GM12892 (cell line): ENCODE measurements around the gene ANO7. TPM values are rescaled to one million over a fixed set of nuclear protein-coding genes. Genes with fewer than 3 reads are reported as not detected.

Experiments used
- DNase-seq: peaks from one replicate; pipeline ENCODE4 v3.0.0; 2011; ENCODE audit not compliant: insufficient read length
- FAIRE-seq: peaks from 2 replicates; lab custom pipeline; 2011; peaks lifted over from hg19 to GRCh38; lab: Jason Lieb, UNC
- POLR2A ChIP-seq: IDR thresholded peaks from 2 replicates; pipeline ENCODE4 v1.6.1; 2011; ENCODE audit warnings: low read depth, low read length, control low read depth
- POLR2AphosphoS5 ChIP-seq: IDR thresholded peaks from 2 replicates; pipeline ENCODE4 v1.6.1; 2011; ENCODE audit warnings: low read depth, low read length, control low read depth
- TAF1 ChIP-seq: IDR thresholded peaks from 2 replicates; pipeline ENCODE4 v1.6.1; 2011; ENCODE audit warnings: low read depth, mild to moderate bottlenecking, control low read depth, low read length, borderline replicate concordance
- polyA plus RNA-seq: library from polyadenylated mRNA; unstranded; fragments of >200 nt; gene quantifications from one replicate; pipeline ENCODE4 v1.2.1, GENCODE V29; 2012; ENCODE audit warnings: missing spikeins, inconsistent platforms; ENCODE audit not compliant: missing spikeins

Gene ANO7
- 2.2 TPM for polyA plus RNA-seq

DNA sequence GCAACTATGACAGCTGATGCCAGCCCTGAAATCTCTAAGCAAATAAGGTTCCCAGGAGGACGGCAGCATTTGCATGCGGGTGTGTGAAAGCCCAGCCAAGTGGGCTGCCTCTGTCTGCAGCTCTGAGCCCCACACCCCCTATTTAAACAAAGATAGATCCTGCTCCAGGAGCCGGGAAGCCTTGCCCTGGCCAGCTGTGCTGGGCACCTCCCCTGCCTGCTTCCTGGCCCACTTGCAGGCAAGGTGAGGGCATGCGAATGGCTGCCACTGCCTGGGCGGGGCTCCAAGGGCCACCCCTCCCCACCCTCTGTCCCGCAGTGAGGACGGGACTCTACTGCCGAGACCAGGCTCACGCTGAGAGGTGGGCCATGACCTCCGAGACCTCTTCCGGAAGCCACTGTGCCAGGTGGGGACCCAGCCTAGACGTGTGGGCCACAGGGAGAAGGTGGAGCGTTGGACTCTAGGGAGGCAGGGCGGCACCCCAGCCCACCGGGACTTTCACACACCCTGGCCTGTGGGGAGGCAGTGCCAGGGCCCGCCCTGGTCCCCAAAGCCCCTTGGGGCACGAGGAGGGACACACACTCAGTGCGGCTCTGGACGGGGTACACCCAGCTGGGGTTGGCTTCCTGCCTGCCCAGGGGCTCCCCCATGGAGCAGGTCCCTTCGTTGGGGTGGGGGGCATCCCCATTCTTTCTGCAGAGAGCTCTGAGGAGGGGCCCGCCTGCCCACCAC, at the start of gene ANO7:
Gene ANO7, plus strand, starts transcription at position 317 of the 732 bp plus-strand sequence. CDS start 1,387 bp downstream, outside the sequence.
- FAIRE-seq, result no peak
- TF ChIP-seq TAF1 (no peak), POLR2A (no peak), POLR2AphosphoS5 (no peak)
- no peak for DNase-seq

GRCh38 chr2:241139531-241140444, 48.7 kb upstream of the ANO7 start:
- DNase-seq (no peak), FAIRE-seq (no peak)
- TF ChIP-seq POLR2A (no peak), TAF1 (no peak), POLR2AphosphoS5 (no peak)

DNA sequence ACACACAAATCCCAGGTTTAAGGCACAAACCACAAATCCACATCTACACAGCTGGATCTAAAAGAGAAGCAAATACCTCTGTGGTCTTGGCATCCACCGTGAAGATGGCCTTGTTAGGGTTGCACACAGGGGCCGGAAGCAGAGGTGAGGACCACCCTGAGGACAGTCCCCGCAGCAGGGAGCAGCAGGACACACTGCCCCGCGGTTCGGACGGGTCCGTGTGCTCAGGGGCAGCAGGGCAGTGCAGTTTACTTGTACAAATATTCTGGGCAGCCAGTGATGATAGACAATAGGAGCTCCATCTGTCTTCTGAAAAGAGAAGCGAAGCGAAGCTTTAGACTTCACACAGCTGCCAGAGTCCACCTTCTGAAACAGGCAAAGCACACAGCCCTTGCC, 48.0 kb upstream of the ANO7 start:
- TF ChIP-seq TAF1 (no peak), POLR2AphosphoS5 (no peak), POLR2A (no peak)
- FAIRE-seq (no peak), DNase-seq (no peak)

DNA sequence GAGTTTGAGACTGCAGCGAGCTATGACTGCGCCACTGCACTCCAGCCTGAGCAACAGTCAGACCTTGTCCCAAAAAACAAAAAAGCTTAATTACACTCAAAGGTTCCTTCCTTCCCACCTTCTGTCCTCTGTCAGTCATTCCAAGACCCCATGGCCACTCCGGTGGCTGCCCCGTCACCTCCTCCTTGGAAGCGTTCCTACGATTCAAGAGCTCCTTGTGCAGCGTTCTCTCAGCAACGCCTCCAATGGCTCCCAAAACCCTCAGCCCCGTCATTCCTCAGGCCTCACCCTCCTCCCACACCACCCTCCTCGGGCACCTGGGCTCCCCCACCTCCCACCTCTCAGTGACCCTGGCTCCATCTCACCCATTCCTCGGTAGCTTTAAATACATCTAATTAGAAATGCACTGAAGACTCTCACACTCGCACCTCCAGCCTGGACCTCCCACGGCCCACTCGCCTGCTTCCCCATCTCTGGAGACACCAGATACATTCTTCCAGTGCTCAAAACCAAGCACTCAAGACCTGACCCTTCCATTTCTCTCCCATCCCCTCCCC, 47.2 kb upstream of the ANO7 start:
- FAIRE-seq, result no peak
- DNase-seq, result no peak
- no peak for TF ChIP-seq TAF1
- no peak for TF ChIP-seq POLR2A
- no peak for TF ChIP-seq POLR2AphosphoS5

- TF ChIP-seq TAF1, result no peak
- TF ChIP-seq POLR2A, result no peak
- no peak for TF ChIP-seq POLR2AphosphoS5
- no peak for DNase-seq
- no peak for FAIRE-seq
Measured at GRCh38 chr2:241142063-241142462, 46.4 kb upstream of the ANO7 start.

DNA sequence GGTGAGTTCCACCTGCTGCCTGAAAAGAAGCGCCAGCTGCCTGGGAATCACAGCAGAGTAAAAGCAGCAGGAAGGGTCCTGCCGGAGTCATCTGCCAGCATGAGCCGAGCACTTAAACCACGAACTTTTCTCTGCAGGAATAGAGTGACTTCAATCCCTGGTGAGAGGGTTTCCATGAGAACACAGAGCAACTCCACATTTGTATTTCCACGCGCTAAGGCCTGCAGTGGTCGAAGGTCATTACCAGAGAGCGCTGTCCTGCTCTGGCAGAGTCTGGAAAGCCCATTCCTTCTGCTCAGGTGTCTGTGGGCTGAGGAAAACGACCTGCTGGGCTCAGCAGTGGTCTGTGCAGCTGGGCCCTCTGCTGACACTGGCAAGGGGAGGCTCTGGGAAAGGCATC, 45.9 kb upstream of the ANO7 start:
- no peak for TF ChIP-seq TAF1
- TF ChIP-seq POLR2A, result no peak
- TF ChIP-seq POLR2AphosphoS5, result no peak
- FAIRE-seq (no peak), DNase-seq (no peak)

DNA sequence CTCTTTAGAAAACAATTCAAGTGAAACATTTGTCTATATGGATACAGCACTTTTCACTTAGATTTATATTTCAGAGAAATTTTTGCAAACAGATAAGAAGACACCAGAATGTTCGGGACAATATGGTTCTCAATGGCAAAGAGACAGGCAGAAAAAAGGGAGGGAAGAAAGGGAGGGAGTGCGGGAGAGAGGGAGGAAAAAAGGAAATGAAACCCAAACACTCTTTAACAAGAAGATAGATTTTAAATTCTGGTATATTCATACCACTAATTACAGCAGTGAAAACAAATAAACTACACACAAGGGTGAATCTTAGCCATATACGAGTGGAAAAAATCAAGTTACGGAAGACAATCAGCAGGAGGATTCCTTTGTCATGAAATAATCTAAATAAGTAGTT, 42.2 kb upstream of the ANO7 start:
- FAIRE-seq (no peak), DNase-seq (no peak)
- no peak for TF ChIP-seq TAF1
- TF ChIP-seq POLR2AphosphoS5, result no peak
- TF ChIP-seq POLR2A, result no peak

DNA sequence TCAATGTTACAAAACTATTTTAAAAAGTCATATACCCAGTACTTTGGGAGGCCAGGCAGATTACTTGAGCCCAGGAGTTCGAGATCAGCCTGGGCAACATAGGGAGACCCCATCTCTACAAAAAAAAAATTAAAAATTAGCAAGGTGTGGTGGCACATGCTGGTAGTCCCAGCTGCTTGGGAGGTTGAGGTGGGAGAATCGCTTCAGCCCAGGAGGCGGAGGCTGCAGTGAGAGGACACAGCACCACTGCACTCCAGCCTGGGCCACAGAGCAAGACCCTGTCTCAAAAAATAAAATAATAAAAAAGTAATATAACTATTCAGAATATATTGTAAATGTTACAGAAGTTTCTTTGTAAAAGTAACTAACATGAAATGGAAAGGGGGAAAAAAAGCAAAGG, 41.1 kb upstream of the ANO7 start:
- TF ChIP-seq POLR2AphosphoS5 (no peak), TAF1 (no peak), POLR2A (no peak)
- DNase-seq, result no peak
- FAIRE-seq, result no peak

DNA sequence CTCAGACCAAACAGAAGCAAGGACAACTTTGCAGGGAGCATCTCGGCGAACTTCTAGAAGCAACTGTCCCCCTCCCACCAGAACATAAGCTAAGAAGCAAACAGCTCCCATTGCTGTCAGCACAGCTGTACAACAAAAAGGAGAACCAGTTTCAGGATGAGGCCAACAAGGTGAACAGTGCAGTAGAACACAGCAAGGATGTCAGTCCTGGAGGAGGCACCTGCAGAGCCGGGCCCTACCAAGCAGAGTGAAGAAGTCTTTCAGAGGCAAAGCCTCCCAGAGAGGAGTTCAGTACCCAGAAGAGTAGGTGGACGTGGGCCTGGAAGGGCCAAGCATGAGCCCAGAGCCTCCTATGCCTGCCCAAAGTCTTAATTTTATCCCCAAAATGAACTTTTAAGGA, 40.2 kb upstream of the ANO7 start:
- TF ChIP-seq TAF1 (no peak), POLR2AphosphoS5 (no peak), POLR2A (no peak)
- DNase-seq, result no peak
- FAIRE-seq, result peak; percentile 84

DNA sequence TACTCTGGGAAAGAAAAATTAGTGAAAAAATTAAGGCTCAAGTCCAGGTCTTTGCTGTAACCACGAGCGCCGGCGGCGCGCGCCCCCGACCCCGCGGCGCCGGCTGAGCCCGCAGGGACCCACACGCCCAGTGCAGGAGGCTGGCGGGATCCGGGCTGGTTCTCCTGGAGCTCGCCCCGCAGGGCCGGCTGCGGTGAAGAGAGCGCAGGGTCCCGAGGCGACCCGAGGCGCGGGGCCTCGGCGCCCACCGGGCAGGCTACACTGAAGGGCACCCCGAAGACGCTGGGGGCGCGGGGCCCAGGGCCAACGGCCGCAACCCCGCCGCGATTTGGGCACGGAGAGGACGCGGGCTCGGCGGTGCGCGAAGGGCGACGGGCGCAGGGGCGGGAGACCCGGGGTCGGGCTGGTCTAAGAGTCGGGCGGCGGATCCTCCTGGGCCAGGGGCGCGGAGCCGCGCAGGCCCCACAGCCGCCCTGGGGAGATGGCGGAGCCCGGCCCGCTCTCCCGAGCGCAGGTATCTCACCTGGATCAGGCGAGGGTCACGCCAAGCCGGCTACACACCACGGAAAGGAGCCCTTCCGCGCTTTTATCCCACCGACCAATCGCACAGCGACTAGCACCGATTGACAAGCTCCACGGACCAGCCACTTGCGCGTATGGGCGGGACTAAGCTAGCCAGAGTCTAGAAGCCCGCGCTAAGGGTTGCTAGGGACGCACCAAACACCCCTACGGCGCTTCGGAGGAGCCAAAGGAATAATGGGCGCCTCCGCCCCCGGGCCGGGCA, 39.4 kb upstream of the ANO7 start, which contains the start of gene PASK:
Gene PASK, minus strand, starts transcription at position 582 of the 784 bp plus-strand sequence. CDS start 6,440 bp downstream, outside the sequence.
- no peak for TF ChIP-seq TAF1
- TF ChIP-seq POLR2AphosphoS5, result 0 out of 2 replicates have a peak, but pooled peaks have one; percentile 30
- peak; percentile 52; the same call in 1 of the 2 replicates for TF ChIP-seq POLR2A
- DNase-seq (peak; percentile 84), FAIRE-seq (peak; percentile 97)

- FAIRE-seq, result no peak
- DNase-seq, result no peak
Measured at GRCh38 chr2:241149675-241149924, 38.9 kb upstream of the ANO7 start.

More at GRCh38 chr2:241149675-241149924, 38.9 kb upstream of the ANO7 start:
- TF ChIP-seq POLR2A (no peak), POLR2AphosphoS5 (no peak), TAF1 (no peak)
